HG03066 (cell line): ENCODE measurements around the gene PM20D1.
"Not testable (repeated sequence)": the region's sequence is repeated elsewhere in the genome, so short reads cannot be mapped to it uniquely, and the experiment has no call there.

Experiments
- ATAC-seq: cut with Tn5 transposase; IDR thresholded peaks from one replicate; pipeline ENCODE4 v1.9.1; 2021; ENCODE audit warnings: low read depth; ENCODE audit not compliant: unreplicated experiment

Gene PM20D1

GRCh38 chr1:205842229-205842628, 7.7 kb downstream of the PM20D1 start:
- no peak for ATAC-seq

GRCh38 chr1:205840146-205840923, 9.6 kb downstream of the PM20D1 start:
- ATAC-seq = no peak

GRCh38 chr1:205837382-205837970, 12.5 kb downstream of the PM20D1 start:
- no peak for ATAC-seq

GRCh38 chr1:205834751-205835150, 15.2 kb downstream of the PM20D1 start:
- no peak for ATAC-seq

GRCh38 chr1:205832326-205832751, 17.6 kb downstream of the PM20D1 start:
- no peak for ATAC-seq

GRCh38 chr1:205827623-205828022, 22.3 kb downstream of the PM20D1 start:
- no peak for ATAC-seq

- ATAC-seq = no peak
Measured at GRCh38 chr1:205826995-205827394, 22.9 kb downstream of the PM20D1 start.

GRCh38 chr1:205826016-205826806, 23.7 kb downstream of the PM20D1 start:
- no peak for ATAC-seq

GRCh38 chr1:205824180-205824579, 25.8 kb downstream of the PM20D1 start:
- ATAC-seq = no peak

- ATAC-seq = not testable (repeated sequence)
Measured at GRCh38 chr1:205823260-205823659, 26.7 kb downstream of the PM20D1 start.

- ATAC-seq = no peak
Measured at GRCh38 chr1:205822397-205822796, 27.5 kb downstream of the PM20D1 start.

GRCh38 chr1:205817988-205818387, 31.9 kb downstream of the PM20D1 start:
- ATAC-seq = no peak

- ATAC-seq = no peak
Measured at GRCh38 chr1:205817364-205817763, 32.6 kb downstream of the PM20D1 start.

GRCh38 chr1:205813755-205814058, 36.2 kb downstream of the PM20D1 start:
- ATAC-seq = no peak

- ATAC-seq = peak; percentile 79
Measured at GRCh38 chr1:205812878-205813754, 36.8 kb downstream of the PM20D1 start, which contains the start of gene SLC41A1. TSS of gene SLC41A1 (minus strand) at chr1:205813198. CDS start at chr1:205810441, 2,757 bp downstream.

- ATAC-seq = no peak
Measured at GRCh38 chr1:205812271-205812877, 37.6 kb downstream of the PM20D1 start.

- no peak for ATAC-seq
Measured at GRCh38 chr1:205811660-205812059, 38.3 kb downstream of the PM20D1 start.

GRCh38 chr1:205810448-205811157, 39.3 kb downstream of the PM20D1 start:
- ATAC-seq = no peak

GRCh38 chr1:205809942-205810345, 40.0 kb downstream of the PM20D1 start:
- ATAC-seq = no peak
